Renal pelvis (tissue), 4 donors: ENCODE data around the gene SPTLC1. TPM values are rescaled to one million over a fixed set of nuclear protein-coding genes. Genes with fewer than 3 reads are reported as not detected.
"Not testable (repeated sequence)": the region's sequence is repeated elsewhere in the genome, so short reads cannot be mapped to it uniquely, and the experiment has no call there.

Experiments
- DNase-seq: peaks from one replicate; pipeline ENCODE4 v3.0.0-alpha.2; 2013
- polyA plus RNA-seq, 3 donors: library from polyadenylated mRNA; unstranded; fragments of 120-200 nt; gene quantifications; one replicate each; pipeline ENCODE4 v1.2.1, GENCODE V29; 2013; ENCODE audit not compliant: insufficient read length in 3 of 3

The SPTLC1 gene
- polyA plus RNA-seq, 3 donors, result 85.5 to 97.6 (median 91.7) TPM

DNA sequence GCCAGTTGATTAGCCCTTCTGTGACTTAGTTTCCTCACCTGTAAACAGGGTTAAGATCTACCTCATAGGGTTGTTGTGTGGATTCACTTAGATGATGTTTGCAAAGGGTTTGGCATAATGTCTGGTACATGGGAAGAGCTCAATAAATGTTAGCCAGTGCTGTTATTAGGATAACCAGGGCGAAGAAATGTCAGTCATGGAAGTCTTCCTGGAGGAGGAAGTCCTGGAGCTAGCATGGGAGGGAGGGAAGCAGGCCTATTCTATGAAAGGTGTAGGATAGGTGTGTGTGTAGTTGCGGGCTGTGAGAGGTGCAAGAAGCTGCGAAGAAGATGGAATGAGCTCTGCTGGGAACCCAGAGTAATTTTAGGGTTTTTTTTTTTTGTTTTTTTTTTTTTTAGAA lies 30.6 kb upstream of the SPTLC1 start:
- DNase-seq, result not testable (repeated sequence)

DNA sequence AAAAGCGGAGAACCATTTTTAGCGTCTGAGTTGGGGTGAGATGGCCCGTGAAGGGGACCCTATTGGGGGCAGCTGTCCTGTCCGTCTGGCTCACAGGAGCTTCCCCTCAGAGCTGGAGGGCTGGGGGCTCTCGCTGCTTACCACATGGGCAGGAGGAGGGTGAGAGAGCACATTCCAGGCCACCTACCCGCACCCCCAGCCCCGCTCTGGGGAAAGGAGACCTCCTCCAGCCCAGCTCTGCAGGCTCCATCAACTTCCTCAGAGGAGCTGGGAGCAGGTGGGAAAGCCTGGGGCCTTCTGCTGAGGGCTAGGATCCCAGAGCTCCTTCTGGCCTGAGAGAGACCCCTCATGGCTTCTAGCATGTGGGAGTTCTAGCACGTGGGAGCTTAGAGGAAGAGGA lies 27.1 kb upstream of the SPTLC1 start:
- no peak for DNase-seq

GRCh38 chr9:92141144-92142129 lies 26.2 kb upstream of the SPTLC1 start:
- no peak for DNase-seq

GRCh38 chr9:92140754-92141143 lies 25.5 kb upstream of the SPTLC1 start:
- DNase-seq, result no peak

DNA sequence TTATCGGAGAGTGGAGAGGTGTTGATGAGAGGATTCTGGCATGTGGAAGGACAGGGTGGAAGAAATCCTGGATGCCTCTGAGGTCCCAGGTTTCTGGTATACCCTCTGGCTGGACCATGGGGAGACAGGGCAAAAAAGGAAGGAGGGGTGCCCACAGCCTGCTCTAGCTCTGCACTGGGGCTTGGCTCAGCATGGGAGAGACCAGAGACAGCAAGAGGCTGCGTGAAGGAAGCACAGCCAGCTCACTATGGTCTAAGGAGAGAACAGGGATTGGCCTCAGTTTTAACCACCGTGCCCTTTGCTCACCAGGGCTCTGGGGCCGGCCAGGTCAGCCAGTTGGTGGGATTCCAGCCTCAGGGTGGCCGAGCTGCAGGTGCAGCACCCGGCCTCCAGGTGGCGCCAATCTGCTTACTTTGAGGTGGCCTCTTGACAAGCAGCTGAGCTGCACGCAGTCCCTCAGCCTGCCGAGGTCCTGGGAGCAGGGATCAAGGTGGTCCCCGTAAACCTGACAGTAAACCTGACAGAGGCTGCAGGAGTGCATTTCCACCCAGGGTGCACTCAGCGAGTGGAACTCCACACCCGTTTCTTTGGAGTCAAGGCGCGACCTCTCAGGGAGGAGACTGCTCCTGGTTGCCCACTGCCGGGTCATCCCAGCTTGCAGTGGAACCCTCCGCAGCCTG lies 25.0 kb upstream of the SPTLC1 start:
- no peak for DNase-seq

DNA sequence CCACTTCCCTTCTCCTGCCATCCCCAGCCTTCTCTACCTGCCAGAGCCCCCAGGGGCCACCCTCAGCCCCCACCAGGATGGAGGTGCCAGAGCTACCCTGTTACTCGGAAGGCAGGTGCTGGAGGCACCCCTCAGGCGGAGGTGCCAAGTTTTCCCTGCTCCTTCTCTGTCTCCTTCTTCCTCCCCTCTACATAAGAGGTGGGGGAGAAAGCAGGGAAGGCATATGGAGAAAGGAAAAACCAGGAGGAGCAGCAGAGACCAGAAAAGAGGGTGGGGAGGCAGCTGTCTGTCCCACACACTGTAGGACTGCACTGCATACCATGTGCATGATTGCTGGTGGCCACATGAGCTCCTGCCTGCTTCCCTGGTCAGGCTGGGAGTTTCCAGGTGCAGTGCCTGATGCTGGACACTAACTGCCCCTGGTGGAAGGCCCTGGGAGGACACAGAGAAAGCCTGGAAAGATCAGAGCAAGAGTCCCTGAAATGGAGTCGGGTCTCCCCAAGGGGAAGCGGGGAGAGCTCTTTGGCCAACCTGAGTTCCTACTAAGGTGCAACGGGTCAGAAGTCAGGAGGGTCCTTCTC lies 23.8 kb upstream of the SPTLC1 start:
- DNase-seq, result not testable (repeated sequence)

- no peak for DNase-seq
Measured at GRCh38 chr9:92138157-92138959, 23.1 kb upstream of the SPTLC1 start.

- no peak for DNase-seq
Measured at GRCh38 chr9:92136184-92136858, 21.1 kb upstream of the SPTLC1 start.

- DNase-seq, result no peak
Measured at GRCh38 chr9:92135576-92135975, 20.4 kb upstream of the SPTLC1 start.

- peak; percentile 71 for DNase-seq
Measured at GRCh38 chr9:92133949-92134604, 18.9 kb upstream of the SPTLC1 start.

DNA sequence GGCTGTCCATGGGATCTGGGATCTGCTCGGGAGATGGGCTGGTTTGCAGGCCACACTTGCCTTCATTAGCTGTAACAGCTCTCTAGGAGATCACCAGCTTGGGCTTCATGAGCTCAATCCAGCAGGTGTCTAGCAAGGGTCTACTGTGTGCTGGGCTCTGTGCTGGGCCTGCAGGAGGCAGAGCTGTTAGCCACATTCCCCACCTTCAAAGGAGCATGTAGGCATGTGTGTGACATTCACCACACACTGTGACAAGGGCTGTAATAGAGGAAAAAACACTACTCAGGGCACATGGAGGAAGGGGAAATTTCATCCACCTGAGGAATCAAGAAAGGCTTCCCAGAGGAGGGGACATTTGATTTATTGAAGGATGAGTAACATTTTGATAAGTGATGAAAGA lies 17.7 kb upstream of the SPTLC1 start:
- not testable (repeated sequence) for DNase-seq

- DNase-seq, result no peak
Measured at GRCh38 chr9:92132501-92132900, 17.3 kb upstream of the SPTLC1 start.

- DNase-seq, result no peak
Measured at GRCh38 chr9:92122800-92123199, 7.6 kb upstream of the SPTLC1 start.

GRCh38 chr9:92122061-92122460 lies 6.8 kb upstream of the SPTLC1 start:
- DNase-seq, result no peak

DNA sequence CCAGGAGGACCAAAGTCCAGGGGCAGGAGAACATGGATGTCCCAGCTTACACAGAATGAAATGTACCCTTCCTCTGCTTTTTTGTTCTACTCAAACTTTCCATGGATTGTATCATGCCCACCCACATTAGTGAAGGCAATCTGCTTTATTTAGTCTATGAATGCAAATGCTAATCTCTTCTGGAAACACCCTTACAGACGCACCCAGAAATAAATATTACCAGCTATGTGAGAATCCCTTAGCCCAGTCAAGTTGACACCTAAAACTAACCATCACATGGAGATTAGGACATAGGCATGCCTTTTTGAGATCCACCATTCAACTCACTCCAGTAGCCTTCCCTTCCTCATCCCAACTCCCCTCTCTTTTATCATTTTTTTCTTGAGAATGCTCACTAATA lies 6.1 kb upstream of the SPTLC1 start:
- no peak for DNase-seq

DNA sequence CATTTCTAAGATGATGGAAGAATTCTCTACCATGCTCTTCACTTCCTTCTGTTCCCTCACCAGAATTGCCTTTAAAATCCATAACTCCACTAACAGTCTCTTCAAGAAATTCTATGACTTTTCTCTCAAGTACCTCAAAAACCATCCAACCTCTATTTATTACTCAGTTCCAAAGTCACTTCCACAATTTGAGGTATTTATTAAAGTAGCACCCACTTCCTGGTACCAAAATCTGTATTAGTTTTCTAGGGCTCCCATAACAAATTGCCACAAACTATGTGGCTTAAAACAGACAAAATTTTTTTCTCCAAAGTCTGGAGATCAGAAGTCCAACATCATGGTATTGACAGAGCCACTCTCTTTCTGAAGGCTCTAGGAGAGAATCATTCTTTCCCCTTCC lies 4.9 kb upstream of the SPTLC1 start:
- DNase-seq, result no peak

- no peak for DNase-seq
Measured at GRCh38 chr9:92119586-92119985, 4.4 kb upstream of the SPTLC1 start.

- no peak for DNase-seq
Measured at GRCh38 chr9:92108122-92108521, 7.1 kb downstream of the SPTLC1 start.

- not testable (repeated sequence) for DNase-seq
Measured at GRCh38 chr9:92105446-92106225, 9.6 kb downstream of the SPTLC1 start.

DNA sequence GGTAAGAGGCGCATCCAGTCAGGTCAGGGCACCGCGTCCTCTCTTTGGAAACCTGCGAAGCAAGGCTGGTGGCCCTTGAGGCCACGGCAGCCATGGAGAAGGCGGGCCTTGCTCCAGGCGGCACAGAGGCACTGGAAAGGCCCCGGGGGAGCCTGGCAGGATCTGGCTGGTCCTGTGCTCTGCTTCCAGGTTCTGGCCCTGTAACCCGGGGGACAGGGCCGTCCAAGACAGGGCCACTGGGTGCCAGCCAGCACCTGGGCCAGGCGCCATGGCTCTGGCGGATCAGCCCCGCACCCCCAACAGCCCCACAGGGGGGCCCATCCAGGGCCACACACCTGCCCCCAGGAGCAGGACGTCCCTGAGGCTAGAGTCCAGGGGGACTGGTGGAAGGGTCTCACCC lies 11.6 kb downstream of the SPTLC1 start:
- DNase-seq, result not testable (repeated sequence)
